Measurements from ENCODE around the gene GNL2.

- TF ChIP-seq CTCF (conservative IDR thresholded peaks at IDR 0.05) (no peak), EZH2 (IDR thresholded peaks at IDR 0.05; ENCODE audit: low read depth) (no peak)
Measured at GRCh38 chr1:37540036-37540785, 55.5 kb downstream of the GNL2 start.

All from PC-9 (cell line).